GM10266 (cell line): Measurements from ENCODE around the gene GRAMD1B.
A peak's percentile ranks its signal among the peaks of the same experiment; 100 is the strongest.

Source experiments
- DNase-seq: peaks from one replicate; pipeline ENCODE4 v3.0.0; 2012; ENCODE audit errors: extremely low spot score
- TF ChIP-seq, protein P1 (sequence below): IDR thresholded peaks from 2 replicates; pipeline ENCODE4 v1.5.1; 2012; ENCODE audit warnings: mild to moderate bottlenecking, low read depth; ENCODE audit not compliant: control insufficient read depth, insufficient read depth; ENCODE audit errors: missing control alignments

GRAMD1B gene

DNA sequence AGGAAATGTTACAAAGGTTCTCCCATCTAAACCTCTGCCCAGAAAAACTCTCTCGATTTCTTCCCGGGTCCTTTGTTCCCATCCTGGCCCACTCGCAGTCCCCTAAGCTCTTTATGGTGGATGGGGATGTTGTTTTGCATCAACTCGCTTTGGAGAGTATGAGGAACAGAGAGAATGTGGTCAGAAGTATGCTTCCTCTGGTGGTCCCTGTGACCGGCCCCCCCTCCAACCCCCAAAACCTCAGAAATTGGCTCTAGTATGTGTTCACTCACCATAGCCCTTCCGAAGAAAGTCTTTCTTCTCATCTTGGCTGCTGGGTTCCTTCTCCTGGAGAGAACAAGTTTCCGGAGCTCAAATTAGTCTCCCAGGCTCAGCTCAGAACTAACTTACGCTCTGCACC is 54.4 kb downstream of the GRAMD1B start:
- TF ChIP-seq, protein P1, sequence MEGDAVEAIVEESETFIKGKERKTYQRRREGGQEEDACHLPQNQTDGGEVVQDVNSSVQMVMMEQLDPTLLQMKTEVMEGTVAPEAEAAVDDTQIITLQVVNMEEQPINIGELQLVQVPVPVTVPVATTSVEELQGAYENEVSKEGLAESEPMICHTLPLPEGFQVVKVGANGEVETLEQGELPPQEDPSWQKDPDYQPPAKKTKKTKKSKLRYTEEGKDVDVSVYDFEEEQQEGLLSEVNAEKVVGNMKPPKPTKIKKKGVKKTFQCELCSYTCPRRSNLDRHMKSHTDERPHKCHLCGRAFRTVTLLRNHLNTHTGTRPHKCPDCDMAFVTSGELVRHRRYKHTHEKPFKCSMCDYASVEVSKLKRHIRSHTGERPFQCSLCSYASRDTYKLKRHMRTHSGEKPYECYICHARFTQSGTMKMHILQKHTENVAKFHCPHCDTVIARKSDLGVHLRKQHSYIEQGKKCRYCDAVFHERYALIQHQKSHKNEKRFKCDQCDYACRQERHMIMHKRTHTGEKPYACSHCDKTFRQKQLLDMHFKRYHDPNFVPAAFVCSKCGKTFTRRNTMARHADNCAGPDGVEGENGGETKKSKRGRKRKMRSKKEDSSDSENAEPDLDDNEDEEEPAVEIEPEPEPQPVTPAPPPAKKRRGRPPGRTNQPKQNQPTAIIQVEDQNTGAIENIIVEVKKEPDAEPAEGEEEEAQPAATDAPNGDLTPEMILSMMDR, result no peak
- peak; percentile 22 for DNase-seq

DNA sequence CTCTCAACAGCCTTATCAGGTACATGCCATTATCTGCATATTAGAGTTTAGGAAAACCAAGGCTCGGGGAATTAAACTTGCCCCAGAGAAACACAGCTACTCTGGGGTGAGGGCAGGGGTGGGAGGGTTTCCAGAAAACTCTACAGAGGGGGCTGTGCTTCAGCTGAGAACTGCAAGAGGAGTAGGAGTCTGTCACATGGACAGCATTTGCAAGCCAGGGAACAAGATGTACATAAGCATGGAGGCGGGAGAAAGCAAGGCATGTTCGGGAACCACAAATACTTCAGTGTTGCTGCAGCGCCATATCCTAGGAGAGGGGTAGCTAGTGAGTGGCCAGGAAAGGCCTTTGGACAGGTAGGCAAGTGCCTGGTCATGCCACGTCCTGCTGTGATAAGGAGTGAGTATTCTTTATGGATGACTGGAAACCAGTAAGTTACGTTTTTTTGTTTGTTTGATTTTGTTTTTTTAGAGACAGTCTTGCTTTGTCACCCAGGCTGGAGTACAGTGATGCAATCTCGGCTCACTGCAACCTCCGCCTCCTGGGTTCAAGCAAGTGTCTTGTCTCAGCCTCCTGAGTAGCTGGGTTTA is 57.2 kb downstream of the GRAMD1B start:
- TF ChIP-seq, protein P1, result no peak

DNA sequence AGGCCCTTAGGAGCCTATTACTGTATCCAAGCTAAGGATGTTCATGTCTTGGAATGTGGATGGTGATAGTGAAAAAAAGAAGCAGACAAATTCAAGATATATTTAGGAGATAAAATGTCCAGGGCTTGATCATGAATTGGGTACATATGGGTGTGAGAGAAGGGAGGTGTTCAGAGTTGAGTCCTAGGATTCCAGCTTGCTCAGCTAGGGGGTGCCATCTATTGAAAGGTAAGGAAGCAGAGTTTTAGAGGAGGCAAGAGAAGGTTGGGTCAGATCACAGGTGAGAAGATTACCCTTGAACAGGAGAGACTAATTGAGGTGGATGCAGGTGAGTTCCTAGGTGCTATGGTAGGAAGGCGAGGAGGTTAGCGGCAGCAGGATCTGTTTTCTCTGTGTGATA is 60.5 kb downstream of the GRAMD1B start:
- TF ChIP-seq, protein P1, result peak; percentile 20
- no peak for DNase-seq

More for the DNA sequence above, 57.2 kb downstream of the GRAMD1B start:
- DNase-seq, result no peak

DNA sequence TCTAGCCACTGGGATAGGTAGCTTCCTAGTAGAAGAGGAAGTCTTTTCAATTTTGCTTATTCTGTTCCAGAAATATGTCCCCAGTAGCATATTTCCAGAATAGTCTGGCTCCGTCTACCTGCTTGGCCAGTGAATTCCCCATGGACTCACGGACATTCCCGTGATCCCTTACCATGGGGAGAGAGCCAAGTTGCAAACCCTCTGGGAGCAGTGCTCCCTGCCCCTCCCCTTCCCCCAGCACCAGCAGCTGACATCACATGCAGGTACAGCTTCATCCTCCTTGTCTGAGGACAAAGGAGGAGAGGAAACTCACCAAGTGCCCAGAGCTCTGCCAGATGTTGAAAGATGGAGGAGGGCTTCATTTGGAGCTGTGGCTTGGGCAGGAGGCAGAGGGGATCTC is 61.2 kb downstream of the GRAMD1B start:
- TF ChIP-seq, protein P1, result no peak
- DNase-seq, result no peak

DNA sequence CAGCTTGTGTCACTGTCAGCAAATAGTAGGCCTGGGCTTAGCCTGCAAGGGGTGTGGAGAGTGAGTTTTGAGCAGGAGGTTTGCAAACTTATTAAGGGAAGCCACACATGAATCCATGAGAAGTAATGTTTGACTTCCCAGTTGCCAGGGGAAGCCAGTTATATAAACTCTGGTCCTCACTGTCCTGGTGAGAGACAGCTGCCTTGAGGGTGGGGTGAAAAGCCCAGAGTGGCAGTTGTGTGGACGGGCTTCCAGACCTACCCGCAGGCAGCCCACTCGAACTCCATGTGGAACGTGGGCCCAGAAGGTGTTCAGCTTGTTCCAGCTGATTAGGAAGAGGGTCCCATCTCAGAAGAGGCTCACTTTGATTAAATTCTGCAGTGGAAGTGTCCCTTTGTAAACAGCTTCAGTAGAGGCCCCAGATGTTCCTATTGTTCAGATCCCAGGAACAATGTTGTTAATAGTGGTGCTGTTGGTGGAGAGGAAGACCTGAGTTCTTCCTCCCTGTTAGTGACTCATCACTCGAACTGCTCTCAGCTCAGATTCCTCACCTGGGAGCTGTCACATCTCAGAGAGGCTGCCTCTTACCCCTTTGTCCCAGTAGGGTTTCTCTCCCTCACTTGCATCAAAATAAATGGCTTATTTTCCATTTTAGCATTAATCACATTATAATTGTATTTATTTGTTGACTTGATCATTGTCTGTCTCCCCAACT is 63.4 kb downstream of the GRAMD1B start:
- DNase-seq, result no peak
- TF ChIP-seq, protein P1, result no peak

DNA sequence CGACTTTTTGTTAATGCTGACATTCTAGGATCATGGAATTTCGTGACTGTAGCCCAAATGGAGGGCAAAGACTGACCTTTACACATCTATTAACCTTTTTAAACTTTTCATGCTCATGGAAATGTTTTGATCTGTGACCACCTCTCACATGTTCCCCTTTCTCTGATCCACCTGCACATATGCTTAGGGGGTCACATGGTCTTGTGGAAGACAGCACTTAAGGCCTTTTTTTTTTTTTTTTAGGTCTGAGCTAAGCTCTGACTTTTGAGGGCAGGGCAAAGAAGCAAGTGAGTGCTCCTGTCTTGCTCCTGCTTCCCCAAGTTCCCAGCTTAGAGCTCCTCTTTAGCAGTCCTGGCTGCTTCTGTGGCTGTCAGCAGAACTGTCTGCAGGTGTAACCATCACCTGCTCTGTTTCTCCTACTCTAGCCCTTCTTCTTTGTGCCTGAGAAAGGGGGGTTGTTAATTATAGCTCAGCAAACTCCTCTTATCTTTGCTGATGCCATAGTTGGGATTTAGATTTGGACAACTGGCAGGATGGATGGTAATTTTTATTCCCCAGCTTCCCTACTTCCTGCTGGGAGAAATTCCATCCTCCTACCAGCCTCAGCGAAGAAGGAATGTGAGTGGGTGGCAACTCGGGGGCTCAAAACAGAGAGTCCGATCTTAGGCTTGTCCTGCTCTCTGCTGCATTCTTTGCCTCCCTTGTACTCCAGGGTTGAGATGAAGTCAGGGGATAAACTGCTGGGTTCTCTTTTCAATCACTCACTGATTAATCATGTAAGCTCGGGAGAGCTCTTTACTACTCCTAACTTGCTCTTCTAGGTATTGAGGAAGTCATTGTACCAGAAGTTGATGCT is 64.4 kb downstream of the GRAMD1B start:
- TF ChIP-seq, protein P1, result no peak
- no peak for DNase-seq
